ENCODE data around the gene GPC5. TPM values are rescaled to one million over a fixed set of nuclear protein-coding genes. Genes with fewer than 3 reads are reported as not detected.
"Not testable (repeated sequence)": the region's sequence is repeated elsewhere in the genome, so short reads cannot be mapped to it uniquely, and the experiment has no call there.

The GPC5 gene
- total RNA-seq, 1 experiment from 2014 or later: 0.15 TPM

- Histone ChIP-seq H3K4me2 (ENCODE audit: insufficient read depth, insufficient read length, low read length) (no peak overlapping the region), H2AFZ (ENCODE audit: low read length) (no peak overlapping the region), H3K79me2 (ENCODE audit: insufficient read depth, low read length) (no peaks in the 10 kb centered on the region), H2BK15ac (ENCODE audit: low read depth, low read length) (no peak overlapping the region), H3K18ac (ENCODE audit: insufficient read length, low read depth, low read length) (no peak overlapping the region), H3K56ac (ENCODE audit: insufficient read length, low read depth, low read length) (no peak overlapping the region), H3K23me2 (ENCODE audit: insufficient read length, low read depth, low read length, poor library complexity, severe bottlenecking) (no peaks in the 10 kb centered on the region), H4K8ac (replicated peaks; ENCODE audit: insufficient read length, low read depth, low read length) (no peak overlapping the region), H3K4me1 (ENCODE audit: insufficient read depth, low read length) (no peaks in the 10 kb centered on the region), H3K9me3 (ENCODE audit: control insufficient read depth, low read depth, low read length) (no peaks in the 10 kb centered on the region), H3K79me1 (ENCODE audit: insufficient read depth, low read depth, low read length, poor library complexity, severe bottlenecking) (no peaks in the 10 kb centered on the region), H3K27ac (ENCODE audit: insufficient read length, low read depth, low read length) (no peak overlapping the region), H4K20me1 (ENCODE audit: control insufficient read depth, insufficient read depth, insufficient read length) (no peaks in the 10 kb centered on the region), H2BK5ac (ENCODE audit: insufficient read length, low read length) (no peak overlapping the region), H2BK20ac (ENCODE audit: low read depth, low read length, poor library complexity, severe bottlenecking) (no peak overlapping the region), H3K14ac (ENCODE audit: insufficient read depth, low read length) (no peak overlapping the region), H2BK120ac (ENCODE audit: low read depth, low read length, poor library complexity, severe bottlenecking) (no peak overlapping the region), H4K5ac (ENCODE audit: insufficient read length, low read depth, low read length) (no peak overlapping the region), H3K9ac (ENCODE audit: extremely low read depth, insufficient read length, low read length) (no peak overlapping the region), H4K91ac (ENCODE audit: insufficient read length, low read depth, low read length) (no peak overlapping the region), H3K27me3 (ENCODE audit: insufficient read depth, low read length) (no peaks in the 10 kb centered on the region), H2BK12ac (ENCODE audit: insufficient read length, low read depth, low read length) (no peak overlapping the region), H3K4ac (ENCODE audit: low read depth, low read length) (no peak overlapping the region), H3T11ph (ENCODE audit: low read length) (no peak overlapping the region), H3K23ac (ENCODE audit: insufficient read length, low read depth, low read length) (no peak overlapping the region), H2AK5ac (ENCODE audit: insufficient read length, low read length) (no peak overlapping the region)
- H3K27me3 Mint-ChIP-seq (ENCODE audit: low read depth): no peaks in the 10 kb centered on the region; the same call in 1 of the 2 replicates
- H3K36me3 Mint-ChIP-seq (ENCODE audit: insufficient read depth in 1 of 3, low read depth in 3 of 3): peaks cover 0 to 10% (median 8%) of the 10 kb centered on the region in 3 experiments; a peak in 6 of 7 replicates
- H3K27ac Mint-ChIP-seq: no peak overlapping the region
- TF ChIP-seq, protein P1, sequence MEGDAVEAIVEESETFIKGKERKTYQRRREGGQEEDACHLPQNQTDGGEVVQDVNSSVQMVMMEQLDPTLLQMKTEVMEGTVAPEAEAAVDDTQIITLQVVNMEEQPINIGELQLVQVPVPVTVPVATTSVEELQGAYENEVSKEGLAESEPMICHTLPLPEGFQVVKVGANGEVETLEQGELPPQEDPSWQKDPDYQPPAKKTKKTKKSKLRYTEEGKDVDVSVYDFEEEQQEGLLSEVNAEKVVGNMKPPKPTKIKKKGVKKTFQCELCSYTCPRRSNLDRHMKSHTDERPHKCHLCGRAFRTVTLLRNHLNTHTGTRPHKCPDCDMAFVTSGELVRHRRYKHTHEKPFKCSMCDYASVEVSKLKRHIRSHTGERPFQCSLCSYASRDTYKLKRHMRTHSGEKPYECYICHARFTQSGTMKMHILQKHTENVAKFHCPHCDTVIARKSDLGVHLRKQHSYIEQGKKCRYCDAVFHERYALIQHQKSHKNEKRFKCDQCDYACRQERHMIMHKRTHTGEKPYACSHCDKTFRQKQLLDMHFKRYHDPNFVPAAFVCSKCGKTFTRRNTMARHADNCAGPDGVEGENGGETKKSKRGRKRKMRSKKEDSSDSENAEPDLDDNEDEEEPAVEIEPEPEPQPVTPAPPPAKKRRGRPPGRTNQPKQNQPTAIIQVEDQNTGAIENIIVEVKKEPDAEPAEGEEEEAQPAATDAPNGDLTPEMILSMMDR (conservative IDR thresholded peaks at IDR 0.05): no peak
- no peak overlapping the region for H3K4me3 Mint-ChIP-seq
- WGBS (ENCODE audit: extremely low coverage, insufficient read length, low lambda C conversion rate): no CpG with 5 or more reads among the region's 8 CpGs
- H3K9me3 Mint-ChIP-seq: peaks cover 10 to 22% of the 10 kb centered on the region in 2 experiments
- no peak for DNase-seq
- H3K4me1 Mint-ChIP-seq: peaks cover 6 to 8% of the 10 kb centered on the region in 2 experiments; a peak in 3 of 4 replicates
Measured at GRCh38 chr13:92514420-92515125, 1116.2 kb downstream of the GPC5 start.

- H3K4me2 ChIP-seq (ENCODE audit: insufficient read depth, insufficient read length, low read length); H2BK120ac ChIP-seq (ENCODE audit: low read depth, low read length, poor library complexity, severe bottlenecking); H4K91ac ChIP-seq (ENCODE audit: insufficient read length, low read depth, low read length); H3K14ac ChIP-seq (ENCODE audit: insufficient read depth, low read length); H3K4me1 Mint-ChIP-seq; H3K9me3 ChIP-seq (ENCODE audit: control insufficient read depth, low read depth, low read length); H3K4me3 Mint-ChIP-seq; H3T11ph ChIP-seq (ENCODE audit: low read length); H3K23ac ChIP-seq (ENCODE audit: insufficient read length, low read depth, low read length); H3K56ac ChIP-seq (ENCODE audit: insufficient read length, low read depth, low read length); H2BK15ac ChIP-seq (ENCODE audit: low read depth, low read length); H3K4ac ChIP-seq (ENCODE audit: low read depth, low read length); H3K4me1 ChIP-seq (ENCODE audit: insufficient read depth, low read length); H4K8ac ChIP-seq (replicated peaks; ENCODE audit: insufficient read length, low read depth, low read length); H3K9ac ChIP-seq (ENCODE audit: extremely low read depth, insufficient read length, low read length); H3K79me2 ChIP-seq (ENCODE audit: insufficient read depth, low read length); H4K20me1 ChIP-seq (ENCODE audit: control insufficient read depth, insufficient read depth, insufficient read length); H3K23me2 ChIP-seq (ENCODE audit: insufficient read length, low read depth, low read length, poor library complexity, severe bottlenecking); H3K79me1 ChIP-seq (ENCODE audit: insufficient read depth, low read depth, low read length, poor library complexity, severe bottlenecking); DNase-seq; H2BK20ac ChIP-seq (ENCODE audit: low read depth, low read length, poor library complexity, severe bottlenecking); H4K5ac ChIP-seq (ENCODE audit: insufficient read length, low read depth, low read length); H3K27me3 ChIP-seq (ENCODE audit: insufficient read depth, low read length); H3K27ac ChIP-seq (ENCODE audit: insufficient read length, low read depth, low read length); H3K27ac Mint-ChIP-seq; H3K27me3 Mint-ChIP-seq (ENCODE audit: low read depth); H2BK12ac ChIP-seq (ENCODE audit: insufficient read length, low read depth, low read length); H2AK5ac ChIP-seq (ENCODE audit: insufficient read length, low read length); H3K18ac ChIP-seq (ENCODE audit: insufficient read length, low read depth, low read length); H2BK5ac ChIP-seq (ENCODE audit: insufficient read length, low read length); H2AFZ ChIP-seq (ENCODE audit: low read length): not testable (repeated sequence)
- Mint-ChIP-seq H3K9me3 (peaks cover 25 to 34% of the 10 kb centered on the region in 2 experiments), H3K36me3 (ENCODE audit: insufficient read depth in 1 of 3, low read depth in 3 of 3) (peaks cover 4 to 10% (median 10%) of the 10 kb centered on the region in 3 experiments)
- no CpG with 5 or more reads among the region's 6 CpGs for WGBS (ENCODE audit: extremely low coverage, insufficient read length, low lambda C conversion rate)
Measured at GRCh38 chr13:92516878-92517277, 1118.5 kb downstream of the GPC5 start.

Measured in H9 (cell line).